ENCODE measurements around the gene PLCB1.

Gene PLCB1

GRCh38 chr20:8901237-8902025 is 769.4 kb downstream of the PLCB1 start:
- DNase-seq (ENCODE audit: insufficient read length) (no peak), FAIRE-seq (no peak)
- TF ChIP-seq TAF1 (IDR thresholded peaks at IDR 0.05; ENCODE audit: borderline replicate concordance, low read depth, low read length) (no peak), POLR2A (IDR thresholded peaks at IDR 0.05; ENCODE audit: low read depth, low read length) (no peak), POLR2AphosphoS5 (IDR thresholded peaks at IDR 0.05; ENCODE audit: low read depth, low read length) (no peak)

DNA sequence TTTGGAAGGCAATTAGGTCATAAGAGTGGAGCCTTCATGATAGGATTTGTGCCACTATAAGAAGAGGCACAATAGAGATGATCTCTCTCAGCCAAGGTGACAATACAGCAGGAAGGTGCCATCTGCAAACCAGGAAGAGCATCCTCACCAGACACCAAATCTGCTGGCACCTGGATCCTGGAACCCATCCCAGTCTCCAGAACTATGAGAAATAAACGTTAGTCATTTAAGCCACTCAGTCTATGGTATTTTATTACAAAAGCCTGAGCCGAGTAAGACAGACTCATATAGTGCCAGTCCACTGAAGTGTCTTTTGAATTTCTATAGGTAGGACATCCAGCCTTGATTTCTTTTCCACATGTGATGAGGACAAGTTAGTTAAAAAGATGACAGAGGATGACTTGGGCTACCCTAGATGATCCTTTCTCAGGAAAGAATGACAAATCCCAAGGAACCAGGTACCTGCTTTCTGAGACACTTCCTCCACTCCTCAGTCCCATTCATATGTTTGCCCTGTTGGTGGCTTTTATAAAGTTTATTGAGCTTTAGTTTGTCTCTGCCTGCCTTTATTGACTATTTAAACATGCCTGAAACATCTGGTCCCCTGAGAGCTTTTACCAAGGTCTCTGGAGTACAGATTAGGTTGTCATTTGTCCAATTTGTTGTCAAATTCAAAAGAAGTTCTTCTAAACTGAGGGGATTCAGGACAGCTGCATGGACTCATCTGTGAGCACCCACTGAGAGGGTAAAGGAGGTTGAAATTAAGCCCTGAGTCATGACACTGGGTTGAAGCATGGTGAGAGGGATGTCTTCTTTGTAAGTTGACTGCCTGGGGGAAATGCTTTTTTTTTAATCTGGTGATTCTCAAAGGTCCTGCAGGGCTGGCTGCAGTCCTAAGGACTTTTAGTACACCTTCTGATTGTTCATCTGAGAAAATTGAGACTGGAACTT is 771.9 kb downstream of the PLCB1 start:
- TF ChIP-seq TAF1 (IDR thresholded peaks at IDR 0.05; ENCODE audit: borderline replicate concordance, low read depth, low read length) = no peak
- TF ChIP-seq POLR2AphosphoS5 (IDR thresholded peaks at IDR 0.05; ENCODE audit: low read depth, low read length) = no peak
- TF ChIP-seq POLR2A (IDR thresholded peaks at IDR 0.05; ENCODE audit: low read depth, low read length) = no peak
- FAIRE-seq (no peak), DNase-seq (ENCODE audit: insufficient read length) (no peak)

DNA sequence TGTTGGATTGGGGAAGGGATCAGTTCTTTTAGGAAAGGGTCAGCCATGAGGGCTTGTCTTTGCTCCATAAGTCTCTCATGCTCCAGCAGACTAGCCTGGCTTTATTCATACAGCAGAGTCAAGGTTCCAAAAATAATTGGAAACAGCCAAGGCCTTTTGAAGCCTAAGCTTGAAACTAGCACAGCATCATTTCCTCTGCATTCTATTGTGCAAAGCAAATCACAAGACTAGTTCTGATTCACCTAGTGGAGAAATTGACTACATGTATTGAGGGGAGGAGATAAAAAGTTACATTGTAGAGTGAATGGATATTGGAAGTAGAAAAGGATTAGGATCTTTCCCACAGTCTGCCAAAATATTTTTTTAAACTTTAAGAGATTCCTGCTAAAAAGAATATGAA is 777.5 kb downstream of the PLCB1 start:
- TF ChIP-seq TAF1 (IDR thresholded peaks at IDR 0.05; ENCODE audit: borderline replicate concordance, low read depth, low read length) (no peak), POLR2A (IDR thresholded peaks at IDR 0.05; ENCODE audit: low read depth, low read length) (no peak), POLR2AphosphoS5 (IDR thresholded peaks at IDR 0.05; ENCODE audit: low read depth, low read length) (no peak)
- FAIRE-seq (no peak), DNase-seq (ENCODE audit: insufficient read length) (no peak)

DNA sequence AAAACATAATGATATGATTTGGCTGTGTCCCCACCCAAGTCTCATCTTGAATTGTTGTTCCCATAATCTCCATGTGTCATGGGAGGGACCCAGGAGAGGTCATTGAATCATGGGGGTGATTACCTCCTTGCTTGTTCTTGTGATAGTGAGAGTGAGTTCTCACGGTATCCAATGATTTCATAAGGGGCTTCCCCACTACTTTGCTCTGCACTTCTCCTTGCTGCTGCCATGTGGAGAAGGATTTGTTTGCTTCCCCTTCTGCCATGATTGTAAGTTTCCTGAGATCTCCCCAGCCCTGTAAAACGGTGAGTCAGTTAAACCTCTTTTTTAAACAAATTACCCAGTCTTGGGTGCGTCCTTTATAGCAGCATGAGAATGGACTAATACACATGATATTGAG is 780.0 kb downstream of the PLCB1 start:
- FAIRE-seq = no peak
- no peak for TF ChIP-seq POLR2A (IDR thresholded peaks at IDR 0.05; ENCODE audit: low read depth, low read length)
- no peak for TF ChIP-seq TAF1 (IDR thresholded peaks at IDR 0.05; ENCODE audit: borderline replicate concordance, low read depth, low read length)
- no peak for TF ChIP-seq POLR2AphosphoS5 (IDR thresholded peaks at IDR 0.05; ENCODE audit: low read depth, low read length)
- DNase-seq (ENCODE audit: insufficient read length) = no peak

- FAIRE-seq (no peak), DNase-seq (ENCODE audit: insufficient read length) (no peak)
- TF ChIP-seq TAF1 (IDR thresholded peaks at IDR 0.05; ENCODE audit: borderline replicate concordance, low read depth, low read length) (no peak), POLR2A (IDR thresholded peaks at IDR 0.05; ENCODE audit: low read depth, low read length) (no peak), POLR2AphosphoS5 (IDR thresholded peaks at IDR 0.05; ENCODE audit: low read depth, low read length) (no peak)
Measured at GRCh38 chr20:8912731-8913130, 780.7 kb downstream of the PLCB1 start.

GRCh38 chr20:8913456-8913855 is 781.4 kb downstream of the PLCB1 start:
- DNase-seq (ENCODE audit: insufficient read length) (no peak), FAIRE-seq (no peak)
- no peak for TF ChIP-seq TAF1 (IDR thresholded peaks at IDR 0.05; ENCODE audit: borderline replicate concordance, low read depth, low read length)
- TF ChIP-seq POLR2A (IDR thresholded peaks at IDR 0.05; ENCODE audit: low read depth, low read length) = no peak
- no peak for TF ChIP-seq POLR2AphosphoS5 (IDR thresholded peaks at IDR 0.05; ENCODE audit: low read depth, low read length)

- FAIRE-seq (no peak), DNase-seq (ENCODE audit: insufficient read length) (no peak)
- TF ChIP-seq POLR2A (IDR thresholded peaks at IDR 0.05; ENCODE audit: low read depth, low read length) (no peak), TAF1 (IDR thresholded peaks at IDR 0.05; ENCODE audit: borderline replicate concordance, low read depth, low read length) (no peak), POLR2AphosphoS5 (IDR thresholded peaks at IDR 0.05; ENCODE audit: low read depth, low read length) (no peak)
Measured at GRCh38 chr20:8914421-8914820, 782.4 kb downstream of the PLCB1 start.

DNA sequence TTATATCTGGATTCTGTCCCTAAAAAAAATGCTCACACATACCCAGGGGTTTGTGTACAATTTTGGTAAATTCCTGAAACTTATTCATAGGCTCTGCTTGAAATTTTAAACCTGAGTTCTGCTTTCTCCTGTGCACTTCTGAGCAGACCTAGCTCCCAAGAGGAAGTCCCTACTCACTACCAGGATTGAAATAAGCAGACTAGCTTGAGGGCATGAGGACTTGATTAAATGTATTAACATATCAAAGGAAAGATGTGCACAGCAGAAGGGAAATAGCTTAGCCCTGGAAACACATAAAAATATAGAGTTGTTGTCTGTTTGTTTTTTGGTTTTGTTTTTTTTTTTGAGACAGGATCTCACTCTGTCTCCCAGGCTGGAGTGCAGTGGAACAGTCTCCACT is 785.0 kb downstream of the PLCB1 start:
- TF ChIP-seq POLR2A (IDR thresholded peaks at IDR 0.05; ENCODE audit: low read depth, low read length) = no peak
- DNase-seq (ENCODE audit: insufficient read length) = no peak
- no peak for FAIRE-seq

DNA sequence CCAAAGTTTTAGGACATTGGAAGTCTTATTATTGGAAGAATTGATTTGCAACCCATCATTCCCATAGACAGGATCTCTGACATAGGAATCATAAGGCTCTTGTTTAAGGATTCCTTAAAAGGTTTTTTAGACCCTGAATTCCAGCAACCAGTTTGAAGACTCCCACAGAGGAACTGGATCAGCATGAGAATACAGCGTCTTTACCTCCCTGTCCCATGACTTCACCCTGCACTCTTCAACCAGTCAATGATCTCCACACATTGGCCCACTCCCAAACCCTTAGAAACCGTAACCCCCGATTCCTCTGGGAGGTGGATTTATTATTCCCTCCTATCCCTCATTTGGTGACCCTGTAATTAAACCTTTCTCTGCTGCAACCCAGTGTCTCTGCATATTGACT is 786.1 kb downstream of the PLCB1 start:
- FAIRE-seq (no peak), DNase-seq (ENCODE audit: insufficient read length) (no peak)

GRCh38 chr20:8924539-8924938 is 792.5 kb downstream of the PLCB1 start:
- TF ChIP-seq POLR2AphosphoS5 (IDR thresholded peaks at IDR 0.05; ENCODE audit: low read depth, low read length) (no peak), POLR2A (IDR thresholded peaks at IDR 0.05; ENCODE audit: low read depth, low read length) (no peak), TAF1 (IDR thresholded peaks at IDR 0.05; ENCODE audit: borderline replicate concordance, low read depth, low read length) (no peak)
- FAIRE-seq = no peak

More for the DNA sequence above, 786.1 kb downstream of the PLCB1 start:
- TF ChIP-seq POLR2AphosphoS5 (IDR thresholded peaks at IDR 0.05; ENCODE audit: low read depth, low read length) (no peak), POLR2A (IDR thresholded peaks at IDR 0.05; ENCODE audit: low read depth, low read length) (no peak), TAF1 (IDR thresholded peaks at IDR 0.05; ENCODE audit: borderline replicate concordance, low read depth, low read length) (no peak)

DNA sequence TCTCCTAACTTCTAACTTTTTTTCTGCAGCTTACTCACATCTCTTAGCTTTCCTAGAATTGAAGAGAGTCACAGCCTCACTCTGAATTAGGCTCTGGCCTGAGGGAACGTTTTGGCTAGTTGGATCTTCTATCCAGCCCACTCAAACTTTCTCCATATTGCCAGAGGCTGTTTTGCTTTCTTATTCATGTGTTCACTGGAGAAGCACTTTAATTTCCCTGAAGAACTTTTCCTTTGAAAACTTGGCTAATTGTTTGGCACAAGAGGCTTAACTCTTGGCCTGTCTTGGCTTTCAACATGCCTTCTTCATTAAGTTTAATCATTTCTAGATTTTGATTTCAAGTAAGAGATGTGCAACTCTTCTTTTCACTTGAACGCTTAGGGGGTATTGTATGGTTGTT is 798.7 kb downstream of the PLCB1 start:
- DNase-seq (ENCODE audit: insufficient read length) = no peak
- no peak for FAIRE-seq
- no peak for TF ChIP-seq POLR2AphosphoS5 (IDR thresholded peaks at IDR 0.05; ENCODE audit: low read depth, low read length)
- TF ChIP-seq POLR2A (IDR thresholded peaks at IDR 0.05; ENCODE audit: low read depth, low read length) = no peak
- no peak for TF ChIP-seq TAF1 (IDR thresholded peaks at IDR 0.05; ENCODE audit: borderline replicate concordance, low read depth, low read length)

More at GRCh38 chr20:8924539-8924938, 792.5 kb downstream of the PLCB1 start:
- no peak for DNase-seq (ENCODE audit: insufficient read length)
